SKM-1 treated with dmso at 0.1 percent for 144 hours (cell line): Measurements from ENCODE around the gene TRIM2.

Experiments used
- DNase-seq: peaks from one replicate; lab custom pipeline; 2025; ENCODE audit not compliant: unreplicated experiment; lab: John Stamatoyannopoulos, UW

Gene TRIM2

DNA sequence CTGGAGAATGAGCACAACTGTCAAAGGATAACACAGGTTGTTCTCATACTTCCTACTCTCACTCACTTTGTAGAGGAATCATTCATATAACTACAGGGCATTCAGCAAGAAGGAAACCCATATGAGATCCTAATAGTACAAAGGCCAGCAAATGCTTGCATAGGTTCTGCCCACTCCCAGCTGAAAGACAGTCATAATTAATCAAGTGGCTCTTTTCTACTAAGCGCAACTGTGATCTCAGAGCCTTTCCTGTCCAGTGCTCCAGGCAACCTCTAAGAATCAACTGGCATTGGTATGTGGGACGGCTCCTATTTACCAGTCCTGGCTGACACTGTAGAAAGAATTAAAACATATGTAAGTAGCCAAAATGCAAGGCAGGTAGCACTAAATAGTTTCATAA lies 121.3 kb downstream of the TRIM2 start:
- no peak for DNase-seq

DNA sequence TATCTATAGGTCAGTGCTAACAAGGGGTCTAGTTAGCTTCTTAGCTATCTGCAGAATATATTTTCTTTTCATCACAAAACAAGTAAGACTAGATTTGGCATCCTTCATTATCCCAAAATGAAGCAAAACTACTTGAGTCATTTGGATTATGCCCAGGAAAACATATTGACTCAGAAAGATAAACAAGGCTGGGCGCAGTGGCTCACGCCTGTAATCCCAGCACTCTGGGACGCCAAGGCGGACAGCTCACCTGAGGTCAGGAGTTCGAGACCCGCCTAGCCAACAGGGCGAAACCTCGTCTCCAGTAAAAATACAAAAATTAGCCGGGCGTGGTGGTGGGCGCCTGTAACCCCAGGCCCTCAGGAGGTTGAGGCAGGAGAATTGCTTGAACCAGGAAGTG lies 122.3 kb downstream of the TRIM2 start:
- DNase-seq, result no peak

DNA sequence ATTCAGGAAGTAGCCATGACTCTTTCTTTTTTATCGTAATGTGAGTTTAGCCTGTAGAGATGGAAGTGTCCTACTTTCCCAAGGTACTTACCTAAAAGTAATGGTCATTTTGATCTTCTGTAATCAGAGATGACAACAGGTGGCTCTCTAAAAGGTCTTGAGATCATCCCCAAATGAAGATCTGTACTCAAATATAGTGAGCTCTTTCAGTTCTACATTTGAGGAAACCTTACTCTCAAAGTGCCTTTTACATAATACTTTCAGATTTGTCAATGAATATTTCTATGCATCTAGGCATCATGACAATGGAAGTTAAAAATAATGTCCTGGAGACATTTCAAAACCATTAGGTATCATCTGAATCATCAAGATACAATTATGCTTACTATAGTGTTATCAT lies 123.0 kb downstream of the TRIM2 start:
- no peak for DNase-seq

DNA sequence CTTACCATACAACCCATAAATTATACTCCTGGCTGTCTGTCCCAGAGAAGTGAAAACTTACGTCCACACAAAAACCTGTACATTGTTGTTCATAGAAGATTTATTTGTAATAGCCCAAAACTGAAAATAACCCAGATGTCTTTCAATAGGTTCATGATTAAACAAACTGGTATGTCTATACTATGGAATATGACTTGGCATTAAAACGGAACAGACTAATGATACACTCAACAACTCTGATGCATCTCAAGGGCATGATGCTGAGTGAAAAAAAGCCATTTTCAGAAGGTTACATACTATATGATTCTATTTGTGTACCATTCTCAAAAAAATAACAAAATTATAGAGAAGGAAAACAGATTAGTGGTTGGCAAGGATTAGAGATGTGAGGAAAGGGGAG lies 128.7 kb downstream of the TRIM2 start:
- DNase-seq, result no peak

DNA sequence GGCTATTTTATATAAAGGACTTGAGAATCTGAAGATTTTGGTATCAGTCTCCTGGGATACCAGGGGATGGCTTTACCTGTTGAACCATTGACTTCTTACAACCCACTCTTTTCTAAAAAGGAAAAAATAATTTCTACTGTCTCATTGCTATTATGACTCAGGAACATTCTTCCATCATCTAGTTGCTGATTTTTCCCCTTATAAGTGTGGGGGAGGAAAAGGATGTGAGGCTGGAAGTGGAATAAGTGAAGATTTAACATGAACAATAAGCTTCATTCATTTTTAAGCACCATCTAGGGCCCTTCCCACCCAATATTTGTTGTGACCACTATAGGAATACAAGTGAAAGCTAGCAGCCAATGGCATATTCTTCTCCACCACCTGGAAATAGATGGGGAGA lies 129.6 kb downstream of the TRIM2 start:
- DNase-seq, result no peak

DNA sequence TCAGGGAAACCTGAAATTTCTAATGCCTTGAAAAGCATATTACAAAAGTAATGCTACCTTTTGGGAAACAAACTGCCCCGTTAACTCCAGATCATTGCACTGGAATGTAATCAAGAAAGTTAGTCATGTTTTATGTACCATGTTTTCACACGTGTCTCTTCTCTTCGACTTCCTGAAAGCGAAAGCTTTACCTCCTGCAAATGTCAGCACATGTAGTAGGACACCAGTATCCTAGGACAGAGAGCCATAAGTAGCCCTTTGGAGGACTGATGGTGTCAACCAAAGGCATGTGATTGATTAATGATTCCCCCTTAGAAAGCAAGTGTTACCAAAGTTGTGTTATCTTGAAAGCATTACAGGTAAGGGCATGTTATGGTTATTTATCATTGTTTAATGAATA lies 131.4 kb downstream of the TRIM2 start:
- no peak for DNase-seq

DNA sequence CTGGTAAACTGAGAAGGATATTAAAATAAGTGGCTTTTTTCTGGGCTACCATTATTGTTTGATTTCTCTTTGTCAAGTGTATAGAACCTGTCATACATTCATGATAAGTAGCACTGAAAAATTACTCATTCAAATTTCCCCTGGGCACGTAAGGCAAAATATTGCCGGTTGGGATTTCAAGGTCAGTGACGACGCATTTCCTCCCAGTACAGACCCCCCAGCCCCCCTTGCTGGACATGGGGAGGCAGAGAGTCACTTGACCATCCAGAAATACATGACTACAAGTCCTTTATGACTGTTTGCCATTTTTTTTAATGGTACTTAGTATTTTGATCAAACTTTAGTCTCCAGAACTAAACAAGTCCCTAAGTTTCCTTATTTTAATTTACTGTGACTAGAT lies 133.4 kb downstream of the TRIM2 start:
- DNase-seq, result no peak

DNA sequence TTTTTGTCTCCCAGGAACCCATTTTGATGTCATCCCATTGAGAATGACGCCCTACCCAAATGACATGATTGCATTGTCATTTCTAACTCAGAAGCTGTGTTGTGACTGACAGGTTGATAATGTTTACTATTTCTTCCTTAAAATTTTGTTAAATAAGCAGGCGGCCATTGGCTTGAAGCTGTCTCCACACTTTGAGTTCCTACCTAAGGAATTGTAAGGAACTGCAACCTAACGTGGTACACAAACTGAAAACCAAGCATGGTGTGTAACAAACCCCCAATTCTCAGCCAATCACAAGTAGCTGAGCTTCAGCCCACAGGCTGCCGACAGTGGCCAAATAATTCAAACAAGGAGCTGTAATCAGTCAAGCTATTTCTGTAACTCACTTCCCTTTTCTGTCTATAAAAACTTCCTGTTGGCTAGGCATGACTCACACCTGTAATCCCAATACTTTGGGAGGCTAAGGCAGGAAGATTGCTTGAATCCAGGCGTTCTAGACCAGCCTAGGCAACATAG lies 137.4 kb downstream of the TRIM2 start:
- DNase-seq, result peak; percentile 85

DNA sequence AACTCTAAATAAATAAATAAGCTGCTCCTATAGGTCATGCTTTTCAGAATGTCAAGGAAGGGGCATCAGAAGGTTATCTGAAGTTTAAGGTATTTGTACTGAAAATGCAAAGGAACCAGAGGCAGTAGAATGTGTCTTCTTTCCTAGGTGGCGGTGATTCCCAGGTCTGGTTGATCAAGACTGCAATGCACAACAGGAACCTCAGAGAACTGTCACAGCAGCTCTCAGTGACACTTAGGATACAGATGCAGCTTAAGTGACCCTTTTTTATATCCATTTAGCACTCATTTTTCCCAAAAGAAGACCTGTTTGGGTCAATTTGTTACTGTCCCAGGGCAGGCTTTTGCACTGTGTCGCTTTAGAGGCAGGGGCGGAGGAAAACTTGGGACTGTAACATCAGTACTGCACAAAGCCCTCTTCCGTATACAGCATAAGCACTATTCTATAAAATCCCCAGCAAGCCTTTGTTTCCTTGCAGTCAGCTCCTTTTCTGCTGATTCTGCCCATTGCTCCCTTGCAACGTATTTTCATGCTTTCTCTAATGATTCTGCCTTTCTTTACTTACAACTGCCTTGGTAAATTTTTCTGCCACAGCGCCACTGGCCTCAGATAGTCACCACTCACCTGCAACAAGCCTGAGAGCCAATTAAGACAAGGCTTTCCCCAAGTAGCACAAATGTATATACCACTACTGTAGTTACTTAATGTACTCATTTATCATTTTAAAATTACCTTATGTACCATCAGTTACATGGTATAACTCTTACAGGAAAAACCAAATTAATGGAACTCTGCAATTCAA lies 138.7 kb downstream of the TRIM2 start:
- DNase-seq, result no peak

DNA sequence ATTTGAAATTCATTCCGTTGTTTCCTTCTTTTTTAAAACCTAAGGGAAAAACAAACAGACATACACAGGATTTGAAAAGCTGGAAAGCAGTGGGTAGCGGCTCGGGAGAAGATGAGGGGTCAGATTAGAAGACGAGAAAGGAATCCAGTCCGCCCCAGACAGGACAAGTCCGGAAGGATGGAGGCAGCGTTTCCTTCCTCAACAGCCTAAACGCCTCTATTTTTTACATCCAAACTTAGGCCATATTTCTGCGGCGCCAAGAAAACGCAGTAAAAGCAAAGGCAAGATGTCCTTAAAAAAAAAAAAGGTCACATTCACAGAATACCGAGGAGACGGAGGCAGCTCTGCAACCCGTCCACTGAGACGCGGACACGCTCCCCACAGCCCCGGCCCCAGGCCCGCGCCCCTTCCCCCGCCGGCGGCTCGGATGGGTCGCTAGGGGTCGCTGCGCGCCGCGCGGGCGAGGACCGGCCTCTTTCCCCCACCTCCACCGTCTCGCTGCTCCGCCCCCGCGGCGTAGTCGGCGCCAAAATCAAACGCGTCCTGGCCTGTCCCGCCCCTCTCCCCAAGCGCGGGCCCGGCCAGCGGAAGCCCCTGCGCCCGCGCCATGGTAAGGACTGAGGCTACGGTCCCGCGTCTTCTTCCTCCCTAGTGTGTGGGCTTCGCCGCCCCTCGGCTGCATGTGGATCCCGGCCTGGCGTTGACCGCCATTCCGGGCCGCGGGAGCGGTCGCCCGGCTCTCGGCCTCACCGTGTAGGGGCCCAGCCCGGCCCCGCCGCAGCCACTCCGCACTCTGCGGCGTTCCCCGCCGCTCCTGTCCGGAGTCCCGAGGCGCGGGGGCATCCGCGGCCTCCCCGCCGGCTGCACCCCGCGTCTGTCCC lies 140.1 kb downstream of the TRIM2 start, which contains the start of gene MND1:
Gene MND1, plus strand, starts transcription at position 558 of the 881 bp plus-strand sequence. Its CDS starts 50 bp downstream, at position 608.
- peak; percentile 75 for DNase-seq

DNA sequence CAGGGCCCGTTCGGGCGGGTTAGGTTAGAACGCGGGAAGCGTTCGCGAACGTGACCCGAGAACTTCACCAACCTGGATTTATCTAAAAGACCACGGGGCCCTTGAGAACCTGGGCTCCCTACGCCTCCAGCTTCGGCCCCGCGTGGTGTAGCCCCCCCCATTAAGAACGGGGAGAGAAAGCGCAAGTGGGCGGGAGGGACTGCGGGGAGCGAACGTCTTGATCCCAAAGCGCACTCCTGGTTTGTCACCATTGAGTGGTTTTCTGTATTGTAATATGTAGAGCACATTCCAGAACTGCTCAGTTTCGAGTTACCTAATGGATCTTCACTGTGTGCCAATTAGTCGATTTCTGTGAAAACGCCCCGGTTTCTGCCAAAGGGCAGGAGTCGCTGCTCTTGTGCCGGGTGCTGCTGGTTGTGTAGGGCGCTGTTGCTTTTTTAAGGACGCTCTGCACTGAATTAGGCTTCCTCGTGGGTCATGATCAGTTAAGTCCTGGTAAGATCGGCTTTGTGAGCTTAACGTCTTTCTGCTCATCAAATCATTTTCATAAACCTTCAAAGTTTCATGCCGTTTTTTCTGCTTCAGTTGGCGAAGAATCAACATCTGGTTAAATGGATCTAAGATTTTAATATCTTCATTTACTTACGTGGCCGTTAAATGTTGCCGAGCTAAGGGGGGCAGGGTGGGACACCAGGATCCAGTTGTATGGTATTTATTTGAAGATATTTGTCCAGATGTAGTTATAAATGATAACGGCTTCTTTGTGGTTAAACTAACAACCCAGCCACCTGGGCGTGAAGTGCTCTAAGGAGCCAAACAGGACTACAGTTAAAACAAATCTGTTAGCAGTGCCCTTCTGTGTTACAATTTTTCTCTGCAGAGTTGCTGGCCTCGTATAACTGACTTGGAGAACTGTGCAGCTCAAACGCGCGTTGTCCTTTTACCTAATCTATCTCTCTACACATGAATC lies 141.1 kb downstream of the TRIM2 start:
- DNase-seq, result peak; percentile 50

DNA sequence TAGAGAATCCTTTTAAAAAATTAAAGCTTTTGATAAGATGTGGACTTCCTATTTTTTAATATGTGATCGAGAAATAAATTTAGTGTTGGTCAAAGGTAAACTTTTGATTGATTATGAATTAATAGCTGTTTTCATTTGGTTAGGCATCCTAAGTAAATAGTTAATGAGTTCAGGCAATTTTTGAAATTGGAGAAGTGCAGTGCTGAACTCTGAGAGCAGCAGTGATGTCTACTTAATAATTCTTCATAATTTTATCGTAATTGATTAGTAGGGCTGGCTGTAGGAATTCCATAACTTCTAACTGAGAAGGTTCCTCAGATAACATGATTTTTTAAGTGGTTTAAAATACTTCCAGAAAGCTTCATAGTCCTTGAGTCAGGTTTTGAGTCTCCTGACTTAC lies 141.8 kb downstream of the TRIM2 start:
- DNase-seq, result no peak

DNA sequence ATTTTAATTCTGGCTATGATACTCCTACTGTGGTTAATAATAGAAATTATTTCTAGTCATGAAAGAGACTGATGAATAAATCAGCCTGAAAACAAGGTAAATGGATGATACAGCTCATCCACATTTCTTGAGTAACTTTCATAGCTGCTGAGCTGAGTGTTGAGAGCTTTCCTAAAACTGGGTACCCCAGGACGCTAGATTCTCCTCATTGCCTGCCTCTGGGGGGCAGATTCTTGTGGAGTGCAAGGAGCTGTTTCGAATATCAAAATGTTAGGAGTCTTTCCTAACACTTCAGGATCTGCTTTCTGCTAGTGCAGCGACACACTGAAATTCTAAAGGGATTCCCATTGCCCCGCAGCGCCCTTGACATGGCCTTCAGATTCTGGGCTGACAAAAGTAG lies 142.3 kb downstream of the TRIM2 start:
- DNase-seq, result no peak

DNA sequence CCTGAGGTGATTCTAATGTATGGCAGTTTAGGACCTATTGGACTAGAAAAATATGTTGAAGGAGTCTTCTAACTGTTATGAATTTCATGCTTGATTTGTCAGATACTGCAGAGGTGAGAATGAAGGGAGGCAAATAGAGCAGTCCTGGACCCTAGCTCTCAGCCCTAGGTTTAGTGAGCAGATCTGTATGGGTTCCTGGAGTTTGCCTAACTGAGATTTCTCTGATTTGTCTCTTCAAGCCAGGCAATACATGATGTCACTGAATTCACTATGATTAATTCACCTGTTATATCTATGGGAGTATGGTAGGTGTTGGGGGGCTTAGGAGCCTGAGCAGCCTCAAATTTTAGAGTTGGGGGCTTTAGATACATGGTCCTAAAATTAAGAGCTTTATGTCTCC lies 142.9 kb downstream of the TRIM2 start:
- DNase-seq, result no peak

DNA sequence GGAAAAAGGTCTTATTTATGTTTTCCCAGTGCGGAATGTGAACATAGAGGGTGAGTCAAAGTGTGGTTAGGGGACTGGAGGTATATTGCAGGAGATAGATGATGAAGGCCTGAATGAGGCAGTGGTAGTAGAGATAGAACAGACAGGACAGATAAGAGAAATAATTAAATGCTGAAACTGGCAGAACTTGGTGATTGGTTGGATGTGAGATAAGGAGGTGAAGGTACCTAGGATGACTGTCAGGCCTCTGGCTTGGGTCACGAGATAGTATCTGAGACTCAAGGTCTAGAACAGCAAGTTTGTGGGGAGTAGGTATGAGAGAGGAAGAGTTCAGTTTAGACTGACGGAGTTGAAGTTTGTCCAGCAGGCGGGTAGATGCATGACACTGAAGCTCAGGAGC lies 143.8 kb downstream of the TRIM2 start:
- no peak for DNase-seq

DNA sequence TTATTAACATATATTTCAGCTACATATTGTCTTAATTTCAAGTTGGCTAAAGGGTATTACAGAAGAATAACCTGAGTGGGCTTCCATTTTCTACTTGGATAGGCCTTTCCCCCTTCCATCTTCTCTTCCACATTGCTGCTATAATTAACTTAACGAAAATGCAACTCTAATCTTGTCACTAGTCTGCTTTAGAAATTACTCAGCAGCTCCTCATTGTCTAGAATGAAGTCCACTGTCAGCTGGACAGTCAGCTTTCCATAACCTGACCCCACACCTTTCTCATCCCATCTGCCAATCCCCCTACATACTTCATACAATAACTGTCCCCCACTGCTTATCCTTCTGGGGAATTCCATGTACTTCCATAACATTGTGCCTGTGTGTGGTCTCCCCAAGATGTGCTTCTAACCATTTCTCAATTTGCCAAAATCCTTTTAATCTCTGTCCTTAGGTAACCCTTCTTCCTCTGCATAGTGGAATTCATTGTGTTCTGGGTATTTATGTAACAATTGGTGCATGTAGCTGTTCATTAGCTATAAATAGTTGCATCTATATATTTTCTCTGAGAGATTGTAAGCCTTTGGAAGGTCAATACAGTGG lies 145.1 kb downstream of the TRIM2 start:
- DNase-seq, result no peak

DNA sequence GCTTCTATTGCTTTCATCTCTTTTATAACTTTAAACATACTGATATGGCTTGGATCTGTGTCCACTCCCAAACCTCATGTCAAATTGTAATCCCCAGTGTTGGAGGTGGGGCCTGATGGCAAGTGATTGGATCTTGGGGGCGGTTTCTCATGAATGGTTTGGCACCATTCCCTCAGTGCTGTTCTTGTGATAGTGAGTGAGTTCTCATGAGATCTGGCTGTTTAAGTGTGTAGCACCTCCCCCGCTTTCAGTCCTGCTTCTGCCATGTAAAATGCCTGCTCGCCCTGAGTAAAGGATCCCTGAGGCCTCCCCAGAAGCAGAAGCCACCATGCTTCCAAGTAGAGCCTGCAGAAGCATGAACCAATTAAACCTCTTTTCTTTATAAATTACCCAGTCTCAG lies 157.9 kb downstream of the TRIM2 start:
- DNase-seq, result no peak

DNA sequence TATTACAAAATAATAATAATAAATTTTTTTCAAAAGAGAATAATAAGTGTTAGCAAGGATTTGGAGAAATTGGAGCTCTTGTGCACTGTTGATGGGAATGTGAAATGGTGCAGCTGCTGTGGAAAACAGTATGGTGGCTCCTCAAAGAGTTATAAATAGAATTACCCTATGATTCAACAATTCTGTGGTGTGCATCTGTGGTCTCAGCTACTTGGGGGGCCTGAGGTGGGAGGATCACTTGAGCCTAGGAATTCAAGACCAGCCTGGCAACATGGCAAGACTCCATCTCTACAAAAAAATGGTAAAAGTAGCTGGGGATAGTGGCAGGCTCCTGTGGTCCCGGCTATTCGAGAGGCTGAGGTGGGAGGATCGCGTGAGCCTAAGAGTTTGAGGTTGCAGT lies 159.8 kb downstream of the TRIM2 start:
- DNase-seq, result no peak

DNA sequence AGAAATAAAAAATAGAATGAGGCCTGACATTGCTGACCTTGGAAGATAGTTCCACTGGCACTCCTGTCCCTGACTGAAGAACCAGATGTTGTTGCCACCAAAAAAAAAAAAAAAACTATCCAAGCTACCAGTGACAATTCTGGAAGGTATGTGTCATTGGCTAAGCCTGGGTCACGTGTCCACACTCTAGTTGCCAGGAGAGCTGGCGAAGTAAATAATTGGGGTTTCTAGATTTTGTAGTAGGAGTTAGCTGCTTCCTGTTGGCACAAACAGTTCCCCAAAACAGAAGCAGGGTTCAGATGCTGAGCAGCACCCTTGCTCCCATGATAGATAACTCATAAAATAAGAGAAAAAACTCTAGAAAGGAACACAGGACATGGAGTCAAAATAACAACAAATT lies 160.8 kb downstream of the TRIM2 start:
- DNase-seq, result no peak

DNA sequence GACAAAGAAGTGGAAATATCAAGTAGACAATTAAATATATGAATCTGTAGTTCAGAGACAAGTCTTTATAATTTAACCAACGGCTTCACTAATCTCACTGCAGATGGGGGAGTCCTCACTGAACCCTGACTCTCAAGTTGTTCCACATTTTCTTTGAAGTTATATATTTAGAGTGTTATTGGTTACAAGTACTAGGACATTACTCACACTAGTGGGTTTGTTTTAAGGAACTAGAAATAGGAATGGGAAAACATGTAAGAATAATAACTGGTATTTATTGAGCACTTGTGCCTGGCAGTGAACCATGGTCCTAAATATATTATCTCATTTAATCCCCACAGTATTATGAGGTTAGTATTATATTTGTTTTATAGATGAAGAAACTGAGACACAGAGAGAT lies 162.2 kb downstream of the TRIM2 start:
- no peak for DNase-seq
